Measurements from ENCODE around the gene CORO2A.
"Not testable (repeated sequence)": the region's sequence is repeated elsewhere in the genome, so short reads cannot be mapped to it uniquely, and the experiment has no call there.

Gene CORO2A

GRCh38 chr9:98081477-98082219 lies 110.8 kb downstream of the CORO2A start:
- no peak for DNase-seq (ENCODE audit: low read depth)

GRCh38 chr9:98080780-98081179 lies 111.7 kb downstream of the CORO2A start:
- no peak for DNase-seq (ENCODE audit: low read depth)

GRCh38 chr9:98080326-98080725 lies 112.1 kb downstream of the CORO2A start:
- DNase-seq (ENCODE audit: low read depth), result no peak

GRCh38 chr9:98078895-98079294 lies 113.5 kb downstream of the CORO2A start:
- DNase-seq (ENCODE audit: low read depth), result no peak

GRCh38 chr9:98076514-98076890 lies 115.9 kb downstream of the CORO2A start:
- DNase-seq (ENCODE audit: low read depth), result not testable (repeated sequence)

DNA sequence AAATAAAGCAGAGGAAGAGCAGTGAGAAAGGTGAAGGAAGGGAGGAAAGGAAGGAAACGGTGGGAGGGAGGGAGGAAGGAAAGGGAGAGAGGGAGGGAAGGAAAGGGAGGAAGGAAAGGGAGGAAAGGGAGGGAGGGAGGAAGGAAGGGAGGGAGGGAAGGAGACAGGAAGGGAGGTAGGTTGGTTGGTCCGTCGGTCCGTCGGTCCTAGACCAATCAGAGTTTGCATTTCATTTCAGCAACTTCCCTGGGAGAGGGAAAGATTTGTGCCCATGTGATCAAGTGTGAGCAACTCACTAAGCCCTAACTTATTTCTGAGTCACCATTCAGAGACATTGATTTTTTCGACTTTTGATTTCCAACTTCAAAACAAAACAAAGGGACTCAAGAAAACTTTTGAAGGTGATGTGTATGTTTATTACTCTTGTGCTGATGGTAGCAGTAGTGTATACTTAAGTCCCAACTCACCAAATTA lies 117.1 kb downstream of the CORO2A start:
- peak; percentile 47 for DNase-seq (ENCODE audit: low read depth)

DNA sequence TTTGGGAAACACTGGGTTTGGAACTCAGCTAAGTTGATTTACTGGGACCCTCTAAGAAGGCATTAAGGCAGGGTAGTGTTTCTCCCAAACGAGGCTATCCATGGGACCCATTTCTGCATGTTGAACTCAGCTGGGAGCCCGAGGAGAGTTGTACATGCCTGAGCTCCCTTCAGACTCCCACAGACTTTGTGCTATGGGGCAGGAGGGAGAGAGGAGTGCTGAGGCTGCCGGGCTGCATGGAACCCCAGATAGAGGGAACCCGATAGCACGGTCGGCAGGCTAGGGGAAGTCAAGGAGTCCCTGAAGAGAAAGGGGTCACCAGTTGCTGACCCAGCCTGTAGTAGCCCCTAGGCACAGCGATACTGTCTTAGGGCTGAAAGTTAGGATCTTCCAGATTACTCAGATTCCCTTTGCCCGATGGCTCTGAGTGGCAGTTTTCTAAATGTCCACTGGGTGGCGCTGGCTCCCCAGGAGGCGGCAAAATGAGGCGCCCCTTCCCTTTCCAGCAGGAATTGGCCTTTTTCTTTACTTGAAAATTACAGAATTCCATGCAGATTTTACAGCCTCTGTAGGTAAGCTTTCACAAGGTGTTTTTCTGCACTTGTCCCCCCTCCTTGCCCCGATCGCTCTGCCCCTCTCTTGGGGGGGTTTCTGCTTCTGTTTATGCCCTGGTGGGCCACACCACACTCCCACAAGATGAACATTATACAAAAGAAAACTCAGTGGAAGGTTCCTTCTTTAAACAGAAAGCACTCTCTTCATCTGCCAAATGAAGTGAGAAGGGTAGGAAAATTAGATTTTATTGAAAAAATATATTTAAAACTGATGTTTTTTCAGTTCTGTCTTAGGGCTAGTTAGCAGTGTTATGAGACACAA lies 118.1 kb downstream of the CORO2A start:
- DNase-seq (ENCODE audit: low read depth), result no peak

DNA sequence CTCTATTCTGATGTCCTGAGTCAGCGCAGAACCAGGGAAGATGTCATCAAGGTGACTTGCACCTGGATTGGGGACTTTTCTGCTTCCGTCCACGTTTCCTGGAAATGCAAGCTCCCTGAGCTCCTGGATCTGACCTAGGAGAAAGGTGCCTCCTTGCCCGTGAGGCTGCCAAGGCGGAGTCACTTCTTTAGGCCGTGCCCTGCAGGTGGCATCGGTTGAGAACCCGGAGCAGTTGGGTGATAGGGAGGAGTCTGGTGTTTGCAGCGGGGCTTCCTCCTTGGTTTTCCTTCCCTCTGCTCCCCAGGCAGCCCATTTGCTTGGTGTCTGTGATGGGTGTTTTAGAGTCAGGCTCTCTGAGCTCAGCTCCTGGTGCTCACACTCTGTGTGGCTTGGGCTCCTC lies 120.7 kb downstream of the CORO2A start:
- no peak for DNase-seq (ENCODE audit: low read depth)
